ENCODE results near the gene CCDC88C.
A peak's percentile ranks its signal among the peaks of the same experiment; 100 is the strongest.
"Not testable (repeated sequence)": the region's sequence is repeated elsewhere in the genome, so short reads cannot be mapped to it uniquely, and the experiment has no call there.

The CCDC88C gene

GRCh38 chr14:91417120-91417982 is at the start of gene CCDC88C:
Gene CCDC88C, minus strand, starts transcription at chr14:91417820. Its CDS starts 130 bp downstream, at chr14:91417690.
- peak; percentile 54 to 70 for DNase-seq

GRCh38 chr14:91466192-91466591 is 48.6 kb upstream of the CCDC88C start:
- no peak for DNase-seq

- no peak for DNase-seq
Measured at GRCh38 chr14:91464615-91465205, 47.1 kb upstream of the CCDC88C start.

GRCh38 chr14:91458612-91459011 is 41.0 kb upstream of the CCDC88C start:
- no peak for DNase-seq

GRCh38 chr14:91456283-91456682 is 38.7 kb upstream of the CCDC88C start:
- no peak for DNase-seq

GRCh38 chr14:91454580-91454979 is 37.0 kb upstream of the CCDC88C start:
- DNase-seq = no peak

GRCh38 chr14:91454155-91454554 is 36.5 kb upstream of the CCDC88C start:
- DNase-seq = no peak

- no peak for DNase-seq
Measured at GRCh38 chr14:91453744-91454143, 36.1 kb upstream of the CCDC88C start.

GRCh38 chr14:91444335-91445020 is 26.9 kb upstream of the CCDC88C start:
- DNase-seq = no peak

- no peak for DNase-seq
Measured at GRCh38 chr14:91439345-91439744, 21.7 kb upstream of the CCDC88C start.

- no peak for DNase-seq
Measured at GRCh38 chr14:91438845-91439244, 21.2 kb upstream of the CCDC88C start.

GRCh38 chr14:91436266-91436665 is 18.6 kb upstream of the CCDC88C start:
- not testable (repeated sequence) for DNase-seq

GRCh38 chr14:91429385-91429784 is 11.8 kb upstream of the CCDC88C start:
- no peak for DNase-seq

- DNase-seq = not testable (repeated sequence)
Measured at GRCh38 chr14:91428931-91429330, 11.3 kb upstream of the CCDC88C start.

- not testable (repeated sequence) for DNase-seq
Measured at GRCh38 chr14:91425531-91425944, 7.9 kb upstream of the CCDC88C start.

GRCh38 chr14:91424813-91425530 is 7.4 kb upstream of the CCDC88C start:
- DNase-seq = no peak

GRCh38 chr14:91420686-91421085 is 3.1 kb upstream of the CCDC88C start:
- DNase-seq = no peak

- DNase-seq = peak; percentile 40 to 83
Measured at GRCh38 chr14:91419451-91419850, 1.8 kb upstream of the CCDC88C start.

GRCh38 chr14:91419044-91419397 is 1.4 kb upstream of the CCDC88C start:
- no peak for DNase-seq

GRCh38 chr14:91418387-91419043 is 895 bp upstream of the CCDC88C start:
- peak; percentile 47 to 67 for DNase-seq

GRCh38 chr14:91417983-91418386 is 365 bp upstream of the CCDC88C start:
- peak; percentile 40 to 55 for DNase-seq

- no peak for DNase-seq
Measured at GRCh38 chr14:91416744-91417119, 888 bp downstream of the CCDC88C start.

Data from AML-193 (cell line).